ENCODE data around the gene SLC26A11. TPM values are rescaled to one million over a fixed set of nuclear protein-coding genes. Genes with fewer than 3 reads are reported as not detected.

SLC26A11 gene
- total RNA-seq = 5.4 and 10.0 TPM in 2 replicates

- no peak for DNase-seq (ENCODE audit: low read depth, low spot score)
Measured at GRCh38 chr17:80220054-80220735, at the start of gene SLC26A11, which contains the start of gene SGSH. Gene SLC26A11, plus strand, starts transcription at chr17:80220427. Its CDS starts 1,134 bp downstream, at chr17:80221561. Gene SGSH, minus strand, starts transcription at chr17:80220333. Its CDS starts 20 bp downstream, at chr17:80220313.

- DNase-seq (ENCODE audit: low read depth, low spot score) = no peak
Measured at GRCh38 chr17:80171681-80172080, 48.5 kb upstream of the SLC26A11 start.

GRCh38 chr17:80173126-80173525 is 47.1 kb upstream of the SLC26A11 start:
- no peak for DNase-seq (ENCODE audit: low read depth, low spot score)

GRCh38 chr17:80173916-80174315 is 46.3 kb upstream of the SLC26A11 start:
- DNase-seq (ENCODE audit: low read depth, low spot score) = no peak

GRCh38 chr17:80176757-80177156 is 43.5 kb upstream of the SLC26A11 start:
- no peak for DNase-seq (ENCODE audit: low read depth, low spot score)

GRCh38 chr17:80177986-80178595 is 42.1 kb upstream of the SLC26A11 start:
- no peak for DNase-seq (ENCODE audit: low read depth, low spot score)

GRCh38 chr17:80180192-80180591 is 40.0 kb upstream of the SLC26A11 start:
- no peak for DNase-seq (ENCODE audit: low read depth, low spot score)

- DNase-seq (ENCODE audit: low read depth, low spot score) = no peak
Measured at GRCh38 chr17:80181431-80181830, 38.8 kb upstream of the SLC26A11 start.

GRCh38 chr17:80182118-80182844 is 37.9 kb upstream of the SLC26A11 start:
- no peak for DNase-seq (ENCODE audit: low read depth, low spot score)

GRCh38 chr17:80182845-80183223 is 37.4 kb upstream of the SLC26A11 start:
- no peak for DNase-seq (ENCODE audit: low read depth, low spot score)

GRCh38 chr17:80183581-80184422 is 36.4 kb upstream of the SLC26A11 start:
- no peak for DNase-seq (ENCODE audit: low read depth, low spot score)

- no peak for DNase-seq (ENCODE audit: low read depth, low spot score)
Measured at GRCh38 chr17:80184423-80184714, 35.9 kb upstream of the SLC26A11 start.

- DNase-seq (ENCODE audit: low read depth, low spot score) = no peak
Measured at GRCh38 chr17:80185968-80186367, 34.3 kb upstream of the SLC26A11 start.

GRCh38 chr17:80187090-80187489 is 33.1 kb upstream of the SLC26A11 start:
- no peak for DNase-seq (ENCODE audit: low read depth, low spot score)

GRCh38 chr17:80187515-80187941 is 32.7 kb upstream of the SLC26A11 start:
- DNase-seq (ENCODE audit: low read depth, low spot score) = no peak

GRCh38 chr17:80189611-80190010 is 30.6 kb upstream of the SLC26A11 start:
- no peak for DNase-seq (ENCODE audit: low read depth, low spot score)

- DNase-seq (ENCODE audit: low read depth, low spot score) = no peak
Measured at GRCh38 chr17:80190716-80191115, 29.5 kb upstream of the SLC26A11 start.

- no peak for DNase-seq (ENCODE audit: low read depth, low spot score)
Measured at GRCh38 chr17:80191192-80191591, 29.0 kb upstream of the SLC26A11 start.

GRCh38 chr17:80191865-80192661 is 28.2 kb upstream of the SLC26A11 start:
- DNase-seq (ENCODE audit: low read depth, low spot score) = no peak

- no peak for DNase-seq (ENCODE audit: low read depth, low spot score)
Measured at GRCh38 chr17:80195141-80195540, 25.1 kb upstream of the SLC26A11 start.
